Inflammatory macrophage treated with lipopolysaccharide for 4 hours (primary cell): ENCODE measurements around the gene TMEM63C.
"Not testable (repeated sequence)": the region's sequence is repeated elsewhere in the genome, so short reads cannot be mapped to it uniquely, and the experiment has no call there.

Experiments used
- DNase-seq: peaks from one replicate; pipeline ENCODE4 v3.0.0-alpha.2; 2020

Gene TMEM63C

GRCh38 chr14:77259025-77259715, 77.6 kb downstream of the TMEM63C start:
- DNase-seq: no peak

- DNase-seq: no peak
Measured at GRCh38 chr14:77260199-77260598, 78.6 kb downstream of the TMEM63C start.

- DNase-seq: no peak
Measured at GRCh38 chr14:77260631-77261030, 79.0 kb downstream of the TMEM63C start.

GRCh38 chr14:77264466-77265186, 83.0 kb downstream of the TMEM63C start:
- no peak for DNase-seq

- no peak for DNase-seq
Measured at GRCh38 chr14:77265187-77265515, 83.6 kb downstream of the TMEM63C start.

GRCh38 chr14:77265561-77266335, 84.2 kb downstream of the TMEM63C start:
- no peak for DNase-seq

- no peak for DNase-seq
Measured at GRCh38 chr14:77266336-77266735, 84.7 kb downstream of the TMEM63C start.

- no peak for DNase-seq
Measured at GRCh38 chr14:77267937-77268699, 86.5 kb downstream of the TMEM63C start.

- DNase-seq: no peak
Measured at GRCh38 chr14:77268989-77269600, 87.5 kb downstream of the TMEM63C start.

GRCh38 chr14:77270361-77271112, 88.9 kb downstream of the TMEM63C start:
- DNase-seq: no peak

GRCh38 chr14:77271113-77271710, 89.6 kb downstream of the TMEM63C start, which contains the start of gene NGB:
TSS of gene NGB (minus strand) at chr14:77271206. CDS start at chr14:77270937, 269 bp downstream.
- no peak for DNase-seq

- no peak for DNase-seq
Measured at GRCh38 chr14:77272261-77272660, 90.7 kb downstream of the TMEM63C start.

- DNase-seq: no peak
Measured at GRCh38 chr14:77273796-77274195, 92.2 kb downstream of the TMEM63C start.

- DNase-seq: no peak
Measured at GRCh38 chr14:77275041-77275580, 93.5 kb downstream of the TMEM63C start.

- DNase-seq: no peak
Measured at GRCh38 chr14:77275601-77276017, 94.0 kb downstream of the TMEM63C start.

- no peak for DNase-seq
Measured at GRCh38 chr14:77276295-77276935, 94.8 kb downstream of the TMEM63C start.

- no peak for DNase-seq
Measured at GRCh38 chr14:77276959-77277358, 95.4 kb downstream of the TMEM63C start.

GRCh38 chr14:77278461-77279230, 97.0 kb downstream of the TMEM63C start:
- DNase-seq: no peak

- DNase-seq: no peak
Measured at GRCh38 chr14:77279719-77280118, 98.1 kb downstream of the TMEM63C start.

- DNase-seq: not testable (repeated sequence)
Measured at GRCh38 chr14:77280921-77281320, 99.3 kb downstream of the TMEM63C start.
